HepG2 (cell line): ENCODE data around the gene SDCCAG8. TPM values are rescaled to one million over a fixed set of nuclear protein-coding genes. Genes with fewer than 3 reads are reported as not detected.

Experiments
- BRF2 ChIP-seq: sonication (generic); formaldehyde crosslinking; IDR thresholded peaks from 2 replicates; pipeline ENCODE4 v1.8.1; 2022; ENCODE audit warnings: mild to moderate bottlenecking, missing genetic modification reagents
- CENPT ChIP-seq: sonication (generic); formaldehyde crosslinking; IDR thresholded peaks from 2 replicates; pipeline ENCODE4 v1.8.0; 2022; ENCODE audit warnings: low read depth, mild to moderate bottlenecking, moderate library complexity, missing genetic modification reagents
- EED ChIP-seq: sonication (generic); formaldehyde crosslinking; IDR thresholded peaks from 2 replicates; pipeline ENCODE4 v1.5.0; 2020; ENCODE audit warnings: mild to moderate bottlenecking, missing genetic modification reagents
- GLMP ChIP-seq: sonication (generic); formaldehyde crosslinking; IDR thresholded peaks from 2 replicates; pipeline ENCODE4 v1.9.0; 2021; ENCODE audit warnings: missing genetic modification reagents, mild to moderate bottlenecking, borderline replicate concordance
- HINFP ChIP-seq: sonication (generic); formaldehyde crosslinking; IDR thresholded peaks from 2 replicates; pipeline ENCODE4 v1.4.0; 2020; ENCODE audit warnings: low read depth, mild to moderate bottlenecking, missing genetic modification reagents
- HMGXB3 ChIP-seq: sonication (generic); formaldehyde crosslinking; IDR thresholded peaks from 2 replicates; pipeline ENCODE4 v1.4.0; 2020; ENCODE audit warnings: missing genetic modification reagents, borderline replicate concordance
- NFE2L1 ChIP-seq: sonication (generic); formaldehyde crosslinking; IDR thresholded peaks from 2 replicates; pipeline ENCODE4 v1.4.0; 2020; ENCODE audit warnings: missing genetic modification reagents, mild to moderate bottlenecking, borderline replicate concordance
- RFX1 ChIP-seq: fragments of 450-650 bp; IDR thresholded peaks from 2 replicates; pipeline ENCODE4 v1.6.1; 2017
- RNF2 ChIP-seq: fragments of 450-650 bp; conservative IDR thresholded peaks from 2 replicates; pipeline ENCODE4 v1.6.1; 2016; ENCODE audit warnings: low read depth
- ZBTB2 ChIP-seq: sonication (generic); formaldehyde crosslinking; IDR thresholded peaks from 2 replicates; pipeline ENCODE4 v1.8.0; 2022; ENCODE audit warnings: low read depth, missing genetic modification reagents
- ZBTB7A ChIP-seq: sonication (generic); formaldehyde crosslinking; IDR thresholded peaks from 2 replicates; pipeline ENCODE4 v1.8.0; 2022; ENCODE audit warnings: mild to moderate bottlenecking, missing genetic modification reagents
- ZGPAT ChIP-seq: IDR thresholded peaks from 2 replicates; pipeline ENCODE4 v1.6.1; 2016; ENCODE audit warnings: mild to moderate bottlenecking
- polyA plus RNA-seq, 8 experiments: library from polyadenylated mRNA; depleted of rRNA in 3 of 8; stranded (reverse) in 7 of 8; unstranded in 1 of 8; fragments of >200 nt; fragmentation: Illumina TruSeq in 4 of 8; extraction: Trizol in 4 of 8; gene quantifications; 2 replicates each; pipeline versions ENCODE4 v1.2.1 to v1.2.3, GENCODE V29; 2011 to 2016; ENCODE audit warnings: low read depth in 4 of 8, missing spikeins in 1 of 8, mixed read lengths in 1 of 8; ENCODE audit not compliant: insufficient read depth in 1 of 8
- total RNA-seq, 5 experiments: library from RNA; depleted of rRNA; stranded (reverse); fragments of >200 nt; fragmentation: Illumina TruSeq; extraction: Trizol; gene quantifications; 2 replicates each; pipeline ENCODE4 v1.2.3, GENCODE V29; 2016; ENCODE audit warnings: low read depth in 1 of 5

SDCCAG8 gene
- total and polyA plus RNA-seq, 2 of the 13 experiments (the other 11 are each of a cell fraction or from before 2014, with no cell fraction given): 9.5 to 13.4 TPM

GRCh38 chr1:243255791-243256512, at the start of gene SDCCAG8 (continued):
- TF ChIP-seq ZBTB2 (CRISPR knock-in tag) (0 out of 2 replicates have a peak, but pooled peaks have one; percentile 45), ZBTB7A (CRISPR knock-in tag) (no peak), HINFP (CRISPR knock-in tag) (0 out of 2 replicates have a peak, but pooled peaks have one; percentile 10), CENPT (no peak), BRF2 (CRISPR knock-in tag) (no peak), NFE2L1 (CRISPR knock-in tag) (no peak), ZGPAT (peak; percentile 69; the same call in 1 of the 2 replicates), RFX1 (peak; percentile 38; the same call in 1 of the 2 replicates), GLMP (CRISPR knock-in tag) (no peak), HMGXB3 (CRISPR knock-in tag) (no peak), RNF2 (peak; percentile 71; the same call in 1 of the 2 replicates), EED (CRISPR knock-in tag) (0 out of 2 replicates have a peak, but pooled peaks have one; percentile 5)
